GM12865 (cell line): ENCODE measurements around the gene GOLGA6L7.
"Not testable (repeated sequence)": the region's sequence is repeated elsewhere in the genome, so short reads cannot be mapped to it uniquely, and the experiment has no call there.

ENCODE experiments used
- DNase-seq: peaks from one replicate; pipeline ENCODE4 v3.0.0; 2010; ENCODE audit warnings: low read depth
- H3K4me3 ChIP-seq: 2 replicates; pipeline ENCODE4 v1.5.1; 2011; ENCODE audit warnings: mild to moderate bottlenecking, low read depth, low read length, control low read depth
- TF ChIP-seq, protein P1 (sequence below): IDR thresholded peaks from 2 replicates; pipeline ENCODE4 v1.5.1; 2011; ENCODE audit warnings: low read length, control low read depth, low read depth, inconsistent platforms; ENCODE audit not compliant: insufficient read depth; ENCODE audit errors: missing control alignments

GOLGA6L7 gene

DNA sequence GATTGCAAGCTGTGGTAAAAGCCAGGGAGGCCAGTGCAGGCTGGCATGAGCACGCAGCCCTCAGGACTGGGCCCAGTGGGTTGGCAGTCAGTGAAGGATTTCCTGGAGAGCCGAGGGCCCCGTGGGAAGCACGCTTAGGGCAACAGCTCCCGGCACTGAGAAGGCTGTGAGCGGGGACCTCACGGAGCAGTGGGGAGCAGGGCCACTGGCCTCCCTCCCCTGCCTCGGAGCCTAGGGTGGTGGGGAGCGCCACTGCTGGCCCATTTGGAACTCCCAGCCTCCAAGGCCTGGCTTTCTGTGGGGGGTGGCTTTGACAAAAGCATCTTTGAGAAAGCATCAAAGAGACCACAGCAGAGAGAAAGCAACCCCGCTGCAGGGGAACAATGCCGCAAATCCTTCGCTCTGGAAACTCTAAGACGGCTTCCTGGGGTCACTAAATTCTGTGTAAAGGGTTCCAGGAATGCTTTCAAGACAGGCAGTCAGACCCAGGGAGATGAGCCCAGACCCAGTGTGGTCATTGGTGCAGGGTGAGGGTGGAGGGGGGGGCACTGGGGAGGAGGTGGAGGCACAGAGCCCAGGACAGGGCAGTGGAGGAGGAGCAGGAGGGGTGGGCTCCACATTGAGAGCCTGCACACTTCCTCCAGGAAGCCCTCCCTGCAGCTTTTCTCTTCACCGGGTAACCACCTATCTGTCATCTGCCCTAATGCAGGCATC lies 27.8 kb upstream of the GOLGA6L7 start:
- no peak for DNase-seq
- no peak overlapping the region for H3K4me3 ChIP-seq
- TF ChIP-seq, protein P1, sequence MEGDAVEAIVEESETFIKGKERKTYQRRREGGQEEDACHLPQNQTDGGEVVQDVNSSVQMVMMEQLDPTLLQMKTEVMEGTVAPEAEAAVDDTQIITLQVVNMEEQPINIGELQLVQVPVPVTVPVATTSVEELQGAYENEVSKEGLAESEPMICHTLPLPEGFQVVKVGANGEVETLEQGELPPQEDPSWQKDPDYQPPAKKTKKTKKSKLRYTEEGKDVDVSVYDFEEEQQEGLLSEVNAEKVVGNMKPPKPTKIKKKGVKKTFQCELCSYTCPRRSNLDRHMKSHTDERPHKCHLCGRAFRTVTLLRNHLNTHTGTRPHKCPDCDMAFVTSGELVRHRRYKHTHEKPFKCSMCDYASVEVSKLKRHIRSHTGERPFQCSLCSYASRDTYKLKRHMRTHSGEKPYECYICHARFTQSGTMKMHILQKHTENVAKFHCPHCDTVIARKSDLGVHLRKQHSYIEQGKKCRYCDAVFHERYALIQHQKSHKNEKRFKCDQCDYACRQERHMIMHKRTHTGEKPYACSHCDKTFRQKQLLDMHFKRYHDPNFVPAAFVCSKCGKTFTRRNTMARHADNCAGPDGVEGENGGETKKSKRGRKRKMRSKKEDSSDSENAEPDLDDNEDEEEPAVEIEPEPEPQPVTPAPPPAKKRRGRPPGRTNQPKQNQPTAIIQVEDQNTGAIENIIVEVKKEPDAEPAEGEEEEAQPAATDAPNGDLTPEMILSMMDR, result no peak

DNA sequence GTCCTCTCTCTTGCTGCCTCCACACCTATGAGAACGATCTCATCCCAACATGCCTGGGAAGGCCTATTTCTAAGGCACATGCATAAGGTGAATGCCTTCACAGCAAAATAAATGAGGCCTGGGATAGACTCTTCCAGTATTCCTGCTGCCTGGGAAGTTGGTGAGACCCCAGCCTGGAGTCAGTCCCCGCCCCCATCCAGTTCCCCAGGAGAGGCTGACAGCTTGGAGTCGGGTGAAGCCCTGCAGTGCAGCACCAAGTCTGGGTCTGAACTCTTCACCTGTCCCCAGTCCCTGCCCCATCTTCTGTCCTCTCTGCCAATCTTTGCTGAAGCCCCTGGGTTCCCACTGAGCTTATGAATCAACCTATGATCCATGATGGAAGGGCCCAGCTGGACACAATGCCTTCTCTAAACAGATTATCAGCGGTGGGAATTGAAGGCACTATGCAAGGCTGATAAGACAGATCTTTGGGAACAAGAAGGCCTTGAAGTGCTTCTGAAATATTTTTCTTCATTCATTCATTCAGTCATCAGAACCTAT lies 27.1 kb upstream of the GOLGA6L7 start:
- no peak overlapping the region for H3K4me3 ChIP-seq
- TF ChIP-seq, protein P1, result no peak
- no peak for DNase-seq

DNA sequence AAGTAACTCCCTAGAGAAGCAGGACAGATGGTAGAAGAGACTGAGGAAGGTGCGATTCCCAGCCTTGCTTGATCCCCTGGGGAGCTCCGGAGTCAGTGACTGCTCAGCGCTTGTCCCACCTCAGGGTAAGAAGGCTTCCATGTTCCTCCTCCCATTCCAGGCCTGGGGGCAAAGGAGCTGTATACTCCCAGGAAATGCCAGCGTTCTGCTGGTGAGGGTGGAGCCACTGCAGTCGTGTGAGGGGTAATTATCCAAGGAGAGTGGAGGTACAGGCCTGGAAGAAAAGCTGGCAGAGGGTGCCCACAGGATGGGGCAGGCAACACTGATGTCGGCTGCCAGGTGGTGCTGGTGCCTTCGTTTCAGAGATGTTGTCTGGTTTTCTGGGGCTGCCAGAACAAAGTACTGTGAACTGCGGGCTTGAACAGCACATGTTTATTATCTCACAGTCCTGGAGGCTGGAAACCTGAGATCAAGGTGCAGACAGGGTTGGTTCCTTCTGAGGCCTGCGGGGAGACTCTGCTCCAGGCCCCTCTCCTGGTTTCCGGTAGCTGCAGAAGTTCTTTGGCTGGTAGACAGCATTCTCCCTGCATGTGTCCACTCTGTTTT lies 25.2 kb upstream of the GOLGA6L7 start:
- DNase-seq, result no peak
- TF ChIP-seq, protein P1, result no peak
- H3K4me3 ChIP-seq, result no peak overlapping the region

DNA sequence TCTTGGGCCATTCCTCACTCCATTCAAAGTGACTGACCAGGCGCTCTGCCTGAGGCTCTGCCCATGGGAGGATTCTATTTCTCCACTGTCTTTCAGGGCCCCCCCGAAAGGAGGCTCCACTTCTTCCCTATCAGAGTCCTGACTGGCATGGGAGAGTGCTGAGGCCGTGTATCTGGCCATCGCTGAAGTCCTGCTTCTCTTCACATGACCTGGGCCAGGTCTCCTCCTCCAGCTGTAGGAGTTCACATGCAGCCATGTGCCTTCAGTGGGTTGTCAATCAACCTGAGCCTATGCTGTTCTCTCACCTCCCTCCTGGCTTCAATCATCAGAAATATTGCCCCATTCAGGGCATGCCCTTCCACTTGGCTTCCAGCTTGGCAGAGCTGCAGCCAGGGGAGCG lies 24.6 kb upstream of the GOLGA6L7 start:
- no peak overlapping the region for H3K4me3 ChIP-seq
- TF ChIP-seq, protein P1, result no peak
- DNase-seq, result no peak

DNA sequence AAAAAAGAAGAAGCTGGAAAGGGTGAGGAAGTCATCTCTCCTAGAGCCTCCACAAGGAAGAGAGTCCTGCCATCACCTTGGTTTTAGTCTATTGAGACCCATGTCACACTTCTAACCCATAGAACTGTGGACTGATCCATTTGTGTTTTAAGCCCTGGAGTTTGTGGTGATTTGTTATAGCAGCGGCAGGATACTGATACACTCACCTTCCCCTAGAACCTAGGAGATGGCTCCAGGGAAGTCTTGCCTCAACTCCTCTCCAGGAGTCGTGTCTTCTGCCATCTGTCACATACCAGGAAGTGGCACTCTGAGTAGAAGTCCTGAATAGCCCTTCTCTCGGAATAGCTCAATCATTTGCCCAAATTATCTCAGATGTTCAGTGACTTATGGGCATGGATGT lies 22.7 kb upstream of the GOLGA6L7 start:
- DNase-seq, result no peak
- H3K4me3 ChIP-seq, result no peak overlapping the region
- TF ChIP-seq, protein P1, result no peak

DNA sequence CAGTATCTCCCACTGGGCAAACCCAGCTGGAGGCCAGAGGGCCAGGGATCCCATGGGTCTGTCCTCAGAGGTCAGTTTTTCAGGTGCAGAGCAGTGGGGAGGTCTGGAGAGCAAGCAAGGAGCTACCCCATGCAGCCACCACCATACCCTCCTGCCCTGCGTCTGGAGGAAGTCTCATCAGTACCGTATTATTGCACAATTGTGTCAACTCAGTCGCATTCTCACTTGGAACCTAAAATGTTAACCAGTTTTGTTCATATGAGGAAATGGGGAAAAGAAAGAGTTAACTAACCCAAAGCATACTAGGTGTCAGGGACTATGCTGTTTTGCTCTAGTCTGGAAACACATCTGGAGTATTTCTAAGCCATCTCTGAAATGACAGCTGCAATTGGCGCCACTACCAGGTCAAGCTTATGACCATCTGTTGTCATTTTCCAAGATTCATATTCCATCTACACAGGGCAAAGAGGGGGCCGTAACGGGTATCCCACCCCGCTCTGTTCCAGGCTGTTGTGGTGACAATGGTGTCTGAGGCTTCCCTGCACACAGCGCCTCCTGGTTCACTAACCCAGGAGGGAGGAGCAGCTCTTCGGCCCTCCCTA lies 20.4 kb upstream of the GOLGA6L7 start:
- TF ChIP-seq, protein P1, result no peak
- H3K4me3 ChIP-seq, result no peak overlapping the region
- no peak for DNase-seq

DNA sequence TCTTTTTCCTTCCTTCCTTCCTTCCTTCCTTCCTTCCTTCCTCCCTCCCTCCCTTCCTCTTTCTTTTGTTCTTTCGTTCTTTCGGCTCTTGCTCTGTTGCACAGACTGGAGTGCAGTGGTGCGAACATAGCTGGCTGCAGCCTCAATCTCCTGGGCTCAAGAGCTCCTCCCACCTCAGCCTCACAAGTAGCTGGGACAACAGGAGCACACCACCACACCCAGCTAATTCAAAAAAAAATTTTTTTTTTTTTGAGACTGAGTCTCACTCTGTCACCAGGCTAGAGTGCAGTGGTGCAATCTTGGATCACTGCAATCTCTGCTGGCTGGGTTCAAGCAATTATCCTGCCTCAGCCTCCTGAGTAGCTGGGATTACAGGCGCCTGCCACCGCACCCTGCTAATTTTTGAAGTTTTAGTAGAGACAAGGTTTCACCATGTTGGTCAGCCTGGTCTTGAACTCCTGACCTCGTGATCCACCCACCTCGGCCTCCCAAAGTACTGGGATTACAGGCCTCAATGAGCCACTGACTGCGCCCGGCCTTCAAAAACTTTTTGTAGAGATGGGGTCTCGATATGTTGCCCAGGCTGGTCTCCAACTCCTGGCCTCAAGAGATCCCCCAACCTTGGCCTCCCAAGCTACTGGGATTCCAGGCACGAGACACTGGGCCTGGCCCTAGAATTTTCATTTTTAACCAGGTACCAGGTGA lies 13.3 kb upstream of the GOLGA6L7 start:
- not testable (repeated sequence) for DNase-seq, H3K4me3 ChIP-seq
